ENCODE data around the gene AMH. TPM values are rescaled to one million over a fixed set of nuclear protein-coding genes. Genes with fewer than 3 reads are reported as not detected.

The AMH gene
- total and polyA plus RNA-seq, 3 donors from 2014 or later = 50.8 to 268 (median 180) TPM

DNA sequence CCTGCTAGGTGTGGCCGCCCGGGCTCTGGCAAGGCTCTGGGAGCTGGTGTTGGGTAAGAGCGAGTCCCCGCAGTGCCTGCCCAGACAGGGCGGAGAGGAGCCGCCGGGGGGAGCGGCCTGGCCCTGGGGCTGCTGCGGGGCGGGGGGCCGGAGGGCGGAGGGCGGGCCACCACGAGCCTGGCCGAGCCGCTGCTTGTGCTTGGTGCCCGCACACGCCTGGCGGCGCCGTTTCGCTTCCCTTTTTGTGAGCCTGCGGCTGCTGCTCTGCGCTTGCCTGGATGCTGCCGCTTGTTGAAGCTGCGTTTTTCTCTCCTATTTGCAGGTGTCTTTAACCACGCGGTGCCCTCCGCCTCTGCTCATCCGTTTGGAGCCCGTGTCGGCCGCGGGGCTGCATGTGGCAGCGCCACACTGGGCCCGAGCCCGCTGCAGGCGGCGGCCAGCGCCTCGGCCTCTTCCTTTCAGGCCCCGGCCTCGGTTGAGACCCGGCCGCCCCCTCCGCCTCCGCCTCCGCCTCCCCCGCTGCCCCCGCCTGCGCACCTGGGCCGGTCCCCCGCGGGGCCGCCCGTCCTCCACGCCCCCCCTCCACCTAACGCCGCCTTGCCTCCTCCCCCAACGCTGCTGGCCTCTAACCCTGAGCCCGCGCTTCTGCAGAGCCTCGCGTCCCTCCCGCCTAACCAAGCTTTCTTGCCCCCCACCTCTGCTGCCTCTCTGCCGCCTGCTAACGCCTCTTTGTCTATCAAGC is 21.5 kb upstream of the AMH start:
- DNase-seq = no peak
- no peak overlapping the region for H3K27ac ChIP-seq
- no peaks in the 10 kb centered on the region for H3K9me3 ChIP-seq
- H3K36me3 ChIP-seq (ENCODE audit: low read depth, missing control alignments) = no peaks in the 10 kb centered on the region
- intact Hi-C loops (cut with DNase I; ENCODE audit: low total_unique reads) = no loop called here
- TF ChIP-seq POLR2A (IDR thresholded peaks at IDR 0.05) = no peak
- TF ChIP-seq, protein P1, sequence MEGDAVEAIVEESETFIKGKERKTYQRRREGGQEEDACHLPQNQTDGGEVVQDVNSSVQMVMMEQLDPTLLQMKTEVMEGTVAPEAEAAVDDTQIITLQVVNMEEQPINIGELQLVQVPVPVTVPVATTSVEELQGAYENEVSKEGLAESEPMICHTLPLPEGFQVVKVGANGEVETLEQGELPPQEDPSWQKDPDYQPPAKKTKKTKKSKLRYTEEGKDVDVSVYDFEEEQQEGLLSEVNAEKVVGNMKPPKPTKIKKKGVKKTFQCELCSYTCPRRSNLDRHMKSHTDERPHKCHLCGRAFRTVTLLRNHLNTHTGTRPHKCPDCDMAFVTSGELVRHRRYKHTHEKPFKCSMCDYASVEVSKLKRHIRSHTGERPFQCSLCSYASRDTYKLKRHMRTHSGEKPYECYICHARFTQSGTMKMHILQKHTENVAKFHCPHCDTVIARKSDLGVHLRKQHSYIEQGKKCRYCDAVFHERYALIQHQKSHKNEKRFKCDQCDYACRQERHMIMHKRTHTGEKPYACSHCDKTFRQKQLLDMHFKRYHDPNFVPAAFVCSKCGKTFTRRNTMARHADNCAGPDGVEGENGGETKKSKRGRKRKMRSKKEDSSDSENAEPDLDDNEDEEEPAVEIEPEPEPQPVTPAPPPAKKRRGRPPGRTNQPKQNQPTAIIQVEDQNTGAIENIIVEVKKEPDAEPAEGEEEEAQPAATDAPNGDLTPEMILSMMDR (IDR thresholded peaks at IDR 0.05) = no peak
- peaks cover 9% of the 10 kb centered on the region for H3K4me1 ChIP-seq
- no peaks in the 10 kb centered on the region for H3K27me3 ChIP-seq
- WGBS, 2 donors = 68 to 73% methylated on average over 45 to 67 of the region's 67 CpGs
- no peak overlapping the region for H3K4me3 ChIP-seq

DNA sequence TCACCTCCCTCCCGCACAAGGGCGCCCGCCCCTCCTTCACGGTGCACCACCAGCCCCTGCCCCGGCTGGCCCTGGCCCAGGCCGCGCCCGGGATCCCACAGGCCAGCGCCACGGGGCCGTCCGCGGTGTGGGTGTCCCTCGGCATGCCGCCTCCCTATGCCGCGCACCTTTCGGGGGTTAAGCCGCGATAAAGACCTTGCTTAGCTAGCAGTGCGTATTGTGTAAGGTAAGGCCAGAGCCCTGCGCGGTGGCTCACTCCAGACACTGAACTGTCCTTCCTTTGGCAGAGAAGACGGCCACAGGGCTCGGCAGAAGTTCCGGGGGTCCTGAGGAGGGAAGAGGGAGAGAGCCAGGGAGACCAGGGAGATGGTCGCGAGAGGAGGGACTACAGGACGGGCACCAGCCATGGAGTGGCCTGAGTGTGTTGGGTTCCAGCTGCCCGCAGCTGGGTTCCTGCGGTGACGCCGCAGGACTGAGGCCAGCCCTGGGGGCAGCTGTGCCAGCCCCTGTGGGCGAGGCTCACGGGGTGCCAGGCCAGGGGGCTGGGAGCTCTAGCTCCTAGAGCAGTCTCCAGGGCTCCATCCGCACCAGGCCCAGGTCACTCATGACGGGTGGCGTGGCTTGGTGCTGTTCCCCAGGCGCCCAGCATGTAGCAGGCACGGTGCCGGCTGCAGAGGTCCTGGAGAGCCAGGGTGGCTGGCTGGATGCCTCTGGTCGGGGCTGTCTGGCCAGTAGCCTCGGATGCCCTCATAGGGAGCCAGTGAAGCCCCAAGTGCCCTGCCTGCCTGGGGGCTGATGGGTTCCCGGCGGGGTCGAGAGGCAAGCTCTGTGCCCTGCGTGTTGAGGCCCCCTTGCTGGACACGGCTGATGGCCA is 20.7 kb upstream of the AMH start:
- 77 to 82% methylated on average over 38 to 48 of the region's 48 CpGs for WGBS, 2 donors
- intact Hi-C loops (cut with DNase I; ENCODE audit: low total_unique reads) = no loop called here
- Histone ChIP-seq H3K27ac (no peak overlapping the region), H3K9me3 (no peaks in the 10 kb centered on the region), H3K4me3 (no peak overlapping the region), H3K27me3 (no peaks in the 10 kb centered on the region), H3K4me1 (peaks cover 9% of the 10 kb centered on the region), H3K36me3 (ENCODE audit: low read depth, missing control alignments) (no peaks in the 10 kb centered on the region)
- DNase-seq = no peak
- TF ChIP-seq, protein P1 (IDR thresholded peaks at IDR 0.05) = no peak
- no peak for TF ChIP-seq POLR2A (IDR thresholded peaks at IDR 0.05)

DNA sequence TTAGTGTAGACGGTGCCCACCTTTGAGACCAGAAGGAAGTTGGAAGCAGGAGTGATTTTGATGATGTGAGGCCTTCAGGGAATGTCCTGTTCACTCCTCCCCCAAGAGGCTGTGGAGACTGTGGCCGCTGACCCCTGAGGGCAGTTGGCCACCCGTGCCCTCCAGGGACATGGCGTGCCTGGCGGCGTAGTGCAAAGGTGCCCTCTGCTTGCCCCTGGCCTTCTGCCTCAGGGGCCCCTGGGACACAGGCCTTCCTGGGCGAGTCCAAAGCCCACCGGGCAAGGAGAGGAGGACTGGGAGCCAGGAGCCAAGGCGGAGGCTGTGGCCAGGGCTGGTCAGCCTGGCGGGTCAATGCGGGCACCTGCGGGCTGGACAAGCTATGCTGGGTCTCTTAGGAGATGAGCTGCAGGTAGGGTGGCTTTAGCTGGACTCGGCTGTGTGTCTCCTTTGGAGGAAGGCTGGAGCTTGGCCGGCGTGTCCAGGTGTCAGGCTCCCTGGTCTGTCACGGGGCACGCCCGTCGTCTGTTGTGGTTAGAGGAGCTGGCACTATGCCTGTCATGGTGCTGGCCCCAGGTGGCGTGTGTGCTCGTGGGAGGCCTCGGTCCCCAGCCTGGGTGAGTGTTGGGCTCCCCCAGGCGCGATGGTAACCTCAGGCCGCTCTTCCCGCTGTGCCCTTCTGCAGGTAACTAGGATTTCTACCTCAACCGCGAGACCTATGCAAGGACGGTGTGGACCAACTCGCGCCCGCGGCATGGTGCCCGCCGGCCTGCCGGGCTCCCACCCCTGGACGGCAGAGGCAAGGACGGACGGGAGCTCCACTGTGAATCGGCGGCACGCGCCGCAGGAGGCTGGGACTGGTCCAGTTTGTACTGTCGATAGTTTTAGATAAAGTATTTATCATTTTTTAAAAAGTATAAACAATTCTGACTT is 19.8 kb upstream of the AMH start:
- no peak overlapping the region for H3K4me3 ChIP-seq
- TF ChIP-seq POLR2A (IDR thresholded peaks at IDR 0.05) = no peak
- TF ChIP-seq, protein P1 (IDR thresholded peaks at IDR 0.05) = no peak
- H3K4me1 ChIP-seq = peaks cover 11% of the 10 kb centered on the region
- intact Hi-C loops (cut with DNase I; ENCODE audit: low total_unique reads) = loop anchor here (5.0 kb wide), 1 partner anchor 43 kb away; no protein-coding TSS in a partner anchor
- H3K36me3 ChIP-seq (ENCODE audit: low read depth, missing control alignments) = no peaks in the 10 kb centered on the region
- no peak overlapping the region for H3K27ac ChIP-seq
- no peaks in the 10 kb centered on the region for H3K27me3 ChIP-seq
- WGBS, 2 donors = 92 to 93% methylated on average over 31 to 45 of the region's 45 CpGs
- no peak for DNase-seq
- H3K9me3 ChIP-seq = no peaks in the 10 kb centered on the region

DNA sequence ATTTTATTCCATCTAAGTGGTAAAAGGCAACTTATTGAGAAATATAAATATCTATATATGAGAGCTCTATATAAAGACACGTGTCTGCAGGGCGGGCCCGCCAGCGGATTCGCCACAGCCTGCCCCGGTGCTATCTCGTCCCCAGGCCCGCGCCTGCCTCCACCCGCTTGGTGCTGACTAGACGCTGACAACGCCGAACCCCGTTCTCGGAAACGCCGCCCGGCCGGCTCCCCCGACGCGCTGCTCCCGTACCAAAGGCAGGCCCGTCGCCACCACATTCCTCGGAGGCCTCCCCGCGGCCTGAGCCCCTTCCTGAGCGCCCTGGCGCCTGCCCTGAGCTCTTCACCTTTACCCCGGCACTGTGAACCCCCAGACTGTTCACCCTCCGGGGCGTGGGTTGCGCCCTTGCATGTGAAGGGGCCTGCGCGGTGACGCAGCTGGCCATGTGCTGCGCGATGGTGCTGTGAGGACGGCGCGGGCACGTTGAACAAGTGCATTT is 19.0 kb upstream of the AMH start:
- H3K27ac ChIP-seq = no peak overlapping the region
- TF ChIP-seq, protein P1 (IDR thresholded peaks at IDR 0.05) = no peak
- no peak for TF ChIP-seq POLR2A (IDR thresholded peaks at IDR 0.05)
- no peak for DNase-seq
- no peak overlapping the region for H3K4me3 ChIP-seq
- H3K9me3 ChIP-seq = no peaks in the 10 kb centered on the region
- intact Hi-C loops (cut with DNase I; ENCODE audit: low total_unique reads) = loop anchor here (5.0 kb wide), 1 partner anchor 42 kb away; no protein-coding TSS in a partner anchor
- no peaks in the 10 kb centered on the region for H3K36me3 ChIP-seq (ENCODE audit: low read depth, missing control alignments)
- no peaks in the 10 kb centered on the region for H3K27me3 ChIP-seq
- WGBS, 2 donors = 89 to 90% methylated on average over 37 to 43 of the region's 43 CpGs
- H3K4me1 ChIP-seq = peaks cover 16% of the 10 kb centered on the region
